ENCODE results near the gene NR3C2. TPM values are rescaled to one million over a fixed set of nuclear protein-coding genes. Genes with fewer than 3 reads are reported as not detected.

Gene NR3C2
- total RNA-seq, 1 donor from 2014 or later: 42.3 TPM

DNA sequence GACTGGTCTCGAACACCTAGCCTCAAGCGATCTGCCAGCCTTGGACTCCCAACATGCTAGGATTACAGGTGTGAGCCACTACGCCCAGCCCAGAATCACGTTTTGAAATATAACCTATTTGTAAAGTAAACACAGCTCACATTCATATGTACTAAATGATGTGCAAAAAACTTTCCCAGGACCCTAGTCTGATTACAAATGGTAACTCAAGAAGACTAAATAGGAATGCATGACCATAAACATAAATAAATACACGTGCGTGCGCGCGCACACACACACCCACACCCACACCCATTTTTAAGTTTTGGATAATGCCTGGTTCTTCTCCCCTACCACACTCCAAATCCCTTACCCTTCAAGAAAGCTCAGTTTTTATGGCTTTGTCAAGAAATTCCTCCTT is 163.9 kb downstream of the NR3C2 start:
- Histone ChIP-seq H3K36me3 (no peaks in the 10 kb centered on the region), H3K27me3 (no peaks in the 10 kb centered on the region), H3K4me1 (peaks cover 0 to 8% of the 10 kb centered on the region in 2 donors), H3K4me3 (no peak overlapping the region), H3K9me3 (no peaks in the 10 kb centered on the region), H3K27ac (no peak overlapping the region)
- intact Hi-C loops (cut with DNase I): no loop called here
- TF ChIP-seq, protein P1, sequence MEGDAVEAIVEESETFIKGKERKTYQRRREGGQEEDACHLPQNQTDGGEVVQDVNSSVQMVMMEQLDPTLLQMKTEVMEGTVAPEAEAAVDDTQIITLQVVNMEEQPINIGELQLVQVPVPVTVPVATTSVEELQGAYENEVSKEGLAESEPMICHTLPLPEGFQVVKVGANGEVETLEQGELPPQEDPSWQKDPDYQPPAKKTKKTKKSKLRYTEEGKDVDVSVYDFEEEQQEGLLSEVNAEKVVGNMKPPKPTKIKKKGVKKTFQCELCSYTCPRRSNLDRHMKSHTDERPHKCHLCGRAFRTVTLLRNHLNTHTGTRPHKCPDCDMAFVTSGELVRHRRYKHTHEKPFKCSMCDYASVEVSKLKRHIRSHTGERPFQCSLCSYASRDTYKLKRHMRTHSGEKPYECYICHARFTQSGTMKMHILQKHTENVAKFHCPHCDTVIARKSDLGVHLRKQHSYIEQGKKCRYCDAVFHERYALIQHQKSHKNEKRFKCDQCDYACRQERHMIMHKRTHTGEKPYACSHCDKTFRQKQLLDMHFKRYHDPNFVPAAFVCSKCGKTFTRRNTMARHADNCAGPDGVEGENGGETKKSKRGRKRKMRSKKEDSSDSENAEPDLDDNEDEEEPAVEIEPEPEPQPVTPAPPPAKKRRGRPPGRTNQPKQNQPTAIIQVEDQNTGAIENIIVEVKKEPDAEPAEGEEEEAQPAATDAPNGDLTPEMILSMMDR (IDR thresholded peaks at IDR 0.05): no peak
- DNase-seq (ENCODE audit: low spot score in 2 of 2): no peak

DNA sequence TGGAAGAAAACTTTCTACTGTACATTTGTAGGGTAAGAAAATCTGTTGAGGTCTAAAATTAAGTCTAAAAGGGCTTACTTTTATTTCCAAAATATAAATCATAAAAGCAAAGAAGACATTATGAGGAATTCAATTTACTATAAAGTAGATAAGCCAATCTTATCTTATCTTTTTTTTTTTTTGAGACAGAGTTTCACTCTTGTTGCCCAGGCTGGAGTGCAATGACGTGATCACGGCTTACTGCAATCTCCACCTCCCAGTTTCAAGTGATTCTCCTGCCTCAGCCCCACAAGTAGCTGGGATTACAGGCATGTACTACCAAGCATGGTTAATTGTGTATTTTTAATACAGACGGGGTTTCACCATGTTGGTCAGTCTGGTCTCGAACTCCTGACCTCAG is 166.9 kb downstream of the NR3C2 start:
- H3K4me3 ChIP-seq: no peak overlapping the region
- no peak for DNase-seq (ENCODE audit: low spot score in 2 of 2)
- H3K4me1 ChIP-seq: peaks cover 0 to 4% of the 10 kb centered on the region in 2 donors
- no peak overlapping the region for H3K27ac ChIP-seq
- intact Hi-C loops (cut with DNase I): no loop called here
- H3K9me3 ChIP-seq: no peaks in the 10 kb centered on the region
- TF ChIP-seq, protein P1 (IDR thresholded peaks at IDR 0.05): no peak
- H3K36me3 ChIP-seq: no peaks in the 10 kb centered on the region
- no peaks in the 10 kb centered on the region for H3K27me3 ChIP-seq

DNA sequence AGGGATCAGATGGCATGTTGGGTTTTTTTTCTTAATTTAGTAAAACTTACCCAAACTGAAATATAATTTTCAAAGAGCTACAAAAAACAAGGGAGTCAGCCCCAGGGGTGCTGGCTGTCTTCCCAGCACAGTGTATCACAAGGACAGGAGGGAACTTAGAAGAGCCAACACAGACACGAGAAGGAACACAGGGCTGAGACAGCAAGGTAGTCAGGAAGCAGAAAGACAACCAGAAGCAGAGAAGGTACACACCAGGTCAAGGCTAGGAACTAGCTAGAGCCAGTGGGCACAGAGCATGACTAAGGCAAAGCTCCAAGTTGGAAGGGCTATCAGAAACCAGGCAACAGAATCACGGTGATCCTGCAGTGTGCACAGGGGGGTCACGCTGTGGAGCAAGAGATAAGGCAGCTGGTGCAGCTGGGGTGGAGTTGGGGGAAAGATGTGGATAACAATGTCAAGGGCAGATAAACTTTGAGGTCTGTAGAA is 168.7 kb downstream of the NR3C2 start:
- peaks cover 0 to 4% of the 10 kb centered on the region in 2 donors for H3K4me1 ChIP-seq
- no peak overlapping the region for H3K4me3 ChIP-seq
- no peak overlapping the region for H3K27ac ChIP-seq
- TF ChIP-seq, protein P1 (IDR thresholded peaks at IDR 0.05): no peak
- intact Hi-C loops (cut with DNase I): no loop called here
- DNase-seq (ENCODE audit: low spot score in 2 of 2): no peak
- no peaks in the 10 kb centered on the region for H3K9me3 ChIP-seq
- H3K27me3 ChIP-seq: no peaks in the 10 kb centered on the region
- H3K36me3 ChIP-seq: no peaks in the 10 kb centered on the region

DNA sequence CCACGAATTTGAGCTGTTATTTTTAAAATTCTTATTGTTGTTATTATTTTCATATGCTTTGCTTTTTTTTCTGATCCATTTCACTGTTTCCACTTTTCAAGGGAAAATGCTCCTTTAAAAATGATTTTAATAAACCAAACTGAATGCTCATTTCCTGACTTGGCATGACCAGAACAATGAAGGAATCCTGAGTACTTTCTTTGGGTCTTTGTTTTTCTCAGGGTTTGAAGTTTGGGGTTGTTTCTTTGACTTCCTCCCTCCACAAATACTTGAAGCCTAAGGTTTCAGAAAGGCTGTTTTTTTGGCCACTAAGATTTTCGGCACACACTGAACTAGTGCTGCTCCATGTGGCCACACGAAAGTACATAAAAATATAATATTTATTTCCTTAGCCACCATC is 171.0 kb downstream of the NR3C2 start:
- Histone ChIP-seq H3K9me3 (no peaks in the 10 kb centered on the region), H3K36me3 (no peaks in the 10 kb centered on the region), H3K27ac (peak overlapping the region in 1 of 2 donors; percentile 5), H3K4me1 (peaks cover 0 to 4% of the 10 kb centered on the region in 2 donors), H3K4me3 (no peak overlapping the region), H3K27me3 (no peaks in the 10 kb centered on the region)
- no peak for DNase-seq (ENCODE audit: low spot score in 2 of 2)
- intact Hi-C loops (cut with DNase I): no loop called here
- TF ChIP-seq, protein P1 (IDR thresholded peaks at IDR 0.05): no peak

DNA sequence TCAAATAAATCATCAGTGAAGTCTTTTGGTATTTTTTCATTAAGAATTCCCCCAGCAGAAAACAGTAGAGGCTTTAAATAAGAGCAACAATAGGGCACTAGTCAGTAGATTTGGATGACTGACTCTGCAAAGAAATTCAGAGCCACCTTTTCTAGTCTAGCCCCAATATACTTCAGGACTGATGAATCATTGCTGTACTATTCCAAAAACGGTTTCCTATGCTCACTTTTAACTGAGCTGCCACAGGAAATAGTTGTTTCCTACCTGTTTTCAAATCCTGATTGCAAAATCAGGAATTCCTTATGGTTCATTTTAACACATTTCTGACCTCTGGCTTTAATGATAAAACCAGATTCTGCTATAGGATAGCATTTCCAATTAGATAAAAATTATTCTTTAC is 171.6 kb downstream of the NR3C2 start:
- no peak for DNase-seq (ENCODE audit: low spot score in 2 of 2)
- TF ChIP-seq, protein P1 (IDR thresholded peaks at IDR 0.05): no peak
- H3K27me3 ChIP-seq: no peaks in the 10 kb centered on the region
- H3K9me3 ChIP-seq: no peaks in the 10 kb centered on the region
- H3K27ac ChIP-seq: no peak overlapping the region
- H3K36me3 ChIP-seq: no peaks in the 10 kb centered on the region
- no peak overlapping the region for H3K4me3 ChIP-seq
- intact Hi-C loops (cut with DNase I): no loop called here
- H3K4me1 ChIP-seq: peaks cover 0 to 4% of the 10 kb centered on the region in 2 donors

DNA sequence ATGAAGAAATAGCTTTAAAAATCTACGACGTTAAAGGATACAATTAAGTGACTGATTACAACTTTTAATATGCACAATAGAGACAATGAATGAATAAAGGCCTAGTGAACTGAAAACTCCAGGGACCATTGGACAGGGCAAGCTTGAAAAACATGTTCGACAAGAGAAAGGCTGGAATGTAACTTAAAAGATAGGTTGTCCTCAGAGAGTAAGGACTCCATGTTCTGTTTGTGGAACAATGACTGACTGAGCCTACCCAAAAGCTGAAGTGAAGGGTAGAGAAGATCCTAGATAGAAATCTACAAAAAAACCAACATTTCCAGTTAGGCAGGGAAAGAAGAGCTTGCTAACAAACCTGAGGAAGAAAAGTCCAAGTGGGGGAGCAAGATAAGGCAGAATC is 173.4 kb downstream of the NR3C2 start:
- no peaks in the 10 kb centered on the region for H3K27me3 ChIP-seq
- TF ChIP-seq, protein P1 (IDR thresholded peaks at IDR 0.05): no peak
- intact Hi-C loops (cut with DNase I): no loop called here

More for the DNA sequence above, 173.4 kb downstream of the NR3C2 start:
- peaks cover 0 to 3% of the 10 kb centered on the region in 2 donors for H3K4me1 ChIP-seq
- H3K4me3 ChIP-seq: no peak overlapping the region
- H3K9me3 ChIP-seq: no peaks in the 10 kb centered on the region
- no peak overlapping the region for H3K27ac ChIP-seq
- no peak for DNase-seq (ENCODE audit: low spot score in 2 of 2)
- H3K36me3 ChIP-seq: no peaks in the 10 kb centered on the region

Measured in ascending aorta (tissue), 2 donors.